DMS114 treated with DMSO at 0.1 percent for 48 hours (cell line): ENCODE measurements around the gene UVRAG.
"Not testable (repeated sequence)": the region's sequence is repeated elsewhere in the genome, so short reads cannot be mapped to it uniquely, and the experiment has no call there.

ENCODE experiments used
- DNase-seq: peaks from one replicate; lab custom pipeline; 2025; ENCODE audit not compliant: unreplicated experiment; lab: John Stamatoyannopoulos, UW

The UVRAG gene

GRCh38 chr11:75946531-75947530, 131.8 kb downstream of the UVRAG start:
- no peak for DNase-seq

- DNase-seq = no peak
Measured at GRCh38 chr11:75949023-75949672, 134.1 kb downstream of the UVRAG start.

DNA sequence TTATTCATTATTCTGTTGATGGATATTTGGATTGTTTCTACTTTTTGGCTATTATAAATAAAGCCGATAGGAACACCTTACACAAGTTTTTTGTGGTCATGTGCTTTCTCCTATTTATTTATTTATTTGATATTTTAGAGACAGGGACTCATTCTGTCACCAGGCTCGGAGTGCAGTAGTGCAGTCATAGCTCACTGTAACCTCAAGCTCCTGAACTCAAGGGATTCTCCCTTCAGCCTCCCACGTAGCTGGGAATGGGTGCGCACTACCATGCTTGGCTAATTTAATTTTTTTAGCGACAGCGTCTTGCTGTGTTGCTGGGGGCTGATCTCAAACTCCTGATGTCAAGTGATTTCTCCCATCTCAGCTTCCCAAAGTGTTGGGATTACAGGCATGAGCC, 135.1 kb downstream of the UVRAG start:
- DNase-seq = no peak

- no peak for DNase-seq
Measured at GRCh38 chr11:75954039-75954438, 139.0 kb downstream of the UVRAG start.

DNA sequence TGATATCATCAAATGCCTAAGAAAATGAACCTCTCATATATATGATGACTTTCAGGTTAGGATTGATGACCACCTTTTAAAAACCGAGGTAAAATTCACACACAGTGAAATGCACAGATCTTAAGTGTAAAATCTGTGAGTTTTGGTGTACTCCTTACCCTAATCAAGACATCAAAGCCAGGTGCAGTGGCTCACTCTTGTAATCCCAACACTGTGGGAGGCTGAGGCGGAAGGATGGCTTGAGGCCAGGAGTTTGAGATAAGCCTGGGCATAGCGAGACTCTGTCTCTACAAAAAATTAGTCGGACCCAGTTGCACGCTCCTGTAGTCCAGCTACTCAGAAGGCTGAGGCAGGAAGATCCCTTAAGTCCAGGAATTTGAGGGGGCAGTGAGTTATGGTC, 140.4 kb downstream of the UVRAG start:
- DNase-seq = no peak

GRCh38 chr11:75959540-75959939, 144.5 kb downstream of the UVRAG start:
- DNase-seq = no peak

GRCh38 chr11:75964071-75964470, 149.1 kb downstream of the UVRAG start:
- no peak for DNase-seq

DNA sequence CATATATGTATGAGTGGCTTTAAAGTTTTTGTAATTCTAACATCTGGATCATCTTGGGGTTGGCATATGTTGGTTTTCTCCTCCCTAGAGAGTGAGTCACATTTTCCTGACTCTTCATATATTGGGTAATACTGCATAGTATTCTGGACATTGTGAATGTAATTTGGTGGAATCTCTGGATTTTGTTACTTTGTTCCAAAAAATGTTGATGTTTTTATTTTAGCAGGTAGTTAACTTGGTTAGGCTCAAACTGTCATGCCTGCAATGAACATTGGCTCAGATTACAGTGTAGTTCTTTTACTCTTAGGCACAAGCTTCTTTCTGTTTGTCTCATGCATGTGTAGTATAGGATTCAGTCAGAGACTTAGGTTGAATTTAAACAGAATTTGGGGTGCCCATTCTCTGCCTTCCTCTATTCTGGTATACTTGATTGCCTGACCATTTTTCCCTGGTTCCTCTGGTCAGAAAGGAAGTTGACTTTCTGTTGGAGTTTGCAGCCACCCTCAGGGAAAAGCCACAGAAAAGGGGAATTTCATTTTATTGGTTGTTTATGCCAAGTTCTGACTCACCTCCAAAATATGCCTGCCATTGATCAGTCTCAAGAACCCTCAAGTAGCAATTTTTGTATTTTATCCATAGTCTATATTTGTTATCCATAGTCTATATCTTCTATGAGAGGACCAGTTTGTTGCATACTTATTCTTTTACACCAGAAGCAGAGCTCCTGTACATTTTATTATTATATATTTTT, 151.7 kb downstream of the UVRAG start:
- DNase-seq = no peak

DNA sequence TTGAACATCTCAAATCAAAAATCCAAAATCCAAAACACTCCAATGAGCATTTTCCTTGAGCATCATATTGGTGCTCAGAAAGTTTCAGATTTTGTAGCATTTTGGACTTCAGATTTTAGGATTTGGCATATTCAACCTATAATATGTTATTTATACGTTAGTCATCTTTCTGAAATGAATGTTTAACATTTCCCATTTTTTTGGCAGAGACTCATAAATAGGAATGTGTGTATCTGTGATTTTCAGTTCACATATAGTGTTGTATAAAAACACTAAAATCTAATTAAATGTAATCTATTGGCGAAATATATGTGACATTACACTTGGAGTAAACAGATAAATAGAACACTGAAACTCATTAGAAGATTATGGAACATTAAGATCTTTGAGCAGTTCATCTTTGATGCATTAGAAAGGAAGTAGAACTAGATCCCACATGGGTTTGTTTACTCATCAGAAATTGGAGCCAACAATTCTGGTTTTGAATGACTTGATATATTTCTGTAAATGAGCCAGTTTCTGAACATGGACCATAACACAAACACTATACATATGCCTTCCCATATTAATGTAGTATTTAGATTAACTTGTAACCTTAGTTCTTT, 153.1 kb downstream of the UVRAG start:
- DNase-seq = no peak

- DNase-seq = no peak
Measured at GRCh38 chr11:75969626-75970308, 154.8 kb downstream of the UVRAG start.

GRCh38 chr11:75973710-75974109, 158.7 kb downstream of the UVRAG start:
- not testable (repeated sequence) for DNase-seq

DNA sequence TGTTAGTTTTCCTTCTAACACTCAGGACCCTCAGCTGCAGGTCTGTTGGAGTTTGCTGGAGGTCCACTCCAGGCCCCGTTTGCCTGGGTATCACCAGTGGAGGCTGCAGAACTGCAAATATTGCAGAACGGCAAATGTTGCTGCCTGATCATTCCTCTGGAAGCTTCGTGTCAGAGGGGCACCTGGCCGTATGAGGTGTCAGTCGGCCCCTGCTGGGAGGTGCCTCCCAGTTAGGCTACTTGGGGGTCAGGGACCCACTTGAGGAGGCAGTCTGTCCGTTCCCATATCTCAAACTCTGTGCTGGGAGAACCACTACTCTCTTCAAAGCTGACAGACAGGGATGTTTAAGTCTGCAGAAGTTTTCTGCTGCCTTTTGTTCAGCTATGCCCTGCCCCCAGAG, 164.1 kb downstream of the UVRAG start:
- DNase-seq = not testable (repeated sequence)

DNA sequence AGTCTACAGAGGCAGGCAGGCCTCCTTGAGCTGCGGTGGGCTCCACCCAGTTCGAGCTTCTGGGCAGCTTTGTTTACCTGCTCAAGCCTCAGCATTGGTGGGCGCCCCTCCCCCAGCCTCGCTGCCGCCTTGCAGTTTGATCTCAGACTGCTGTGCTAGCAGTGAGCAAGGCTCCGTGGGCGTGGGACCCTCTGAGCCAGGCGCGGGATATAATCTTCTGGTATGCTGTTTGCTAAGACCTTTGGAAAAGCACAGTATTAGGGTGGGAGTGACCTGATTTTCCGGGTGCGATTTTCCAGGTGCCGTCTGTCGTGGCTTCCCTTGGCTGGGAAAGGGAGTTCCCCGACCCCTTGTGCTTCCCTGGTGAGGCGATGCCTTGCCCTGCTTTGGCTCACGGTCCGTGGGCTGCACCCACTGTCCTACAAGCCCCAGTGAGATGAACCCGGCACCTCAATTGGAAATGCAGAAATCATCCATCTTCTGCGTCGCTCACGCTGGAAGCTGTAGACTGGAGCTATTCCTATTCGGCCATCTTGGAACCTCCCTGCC, 164.5 kb downstream of the UVRAG start:
- DNase-seq = not testable (repeated sequence)

- no peak for DNase-seq
Measured at GRCh38 chr11:75980031-75980430, 165.0 kb downstream of the UVRAG start.

GRCh38 chr11:75981546-75981945, 166.5 kb downstream of the UVRAG start:
- no peak for DNase-seq

GRCh38 chr11:75982309-75982708, 167.3 kb downstream of the UVRAG start:
- DNase-seq = no peak

DNA sequence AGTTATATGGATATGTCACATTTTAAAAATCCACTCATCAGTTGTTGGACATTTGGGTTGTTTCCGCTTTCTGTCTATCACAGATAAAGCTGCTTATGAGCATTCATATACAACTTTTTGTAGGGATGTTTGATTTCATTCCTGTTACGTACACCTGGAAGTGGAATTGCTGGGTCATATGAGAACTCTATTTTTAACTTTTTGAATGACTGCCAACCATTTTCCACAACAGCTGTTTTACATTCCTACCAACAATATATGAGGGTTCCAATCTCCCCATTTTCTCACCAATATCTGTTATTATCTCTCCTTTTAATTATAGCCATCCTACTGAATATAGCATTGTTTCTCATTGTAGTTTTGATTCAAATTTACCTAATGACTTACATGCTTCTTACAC, 172.0 kb downstream of the UVRAG start:
- no peak for DNase-seq

- DNase-seq = no peak
Measured at GRCh38 chr11:75993126-75993525, 178.1 kb downstream of the UVRAG start.

GRCh38 chr11:75994616-75995015, 179.6 kb downstream of the UVRAG start:
- no peak for DNase-seq
